KG1 (cell line): ENCODE data around the gene CAST.
"Not testable (repeated sequence)": the region's sequence is repeated elsewhere in the genome, so short reads cannot be mapped to it uniquely, and the experiment has no call there.

Experiments used
- DNase-seq: peaks from one replicate; lab custom pipeline; 2025; lab: John Stamatoyannopoulos, UW

Gene CAST

GRCh38 chr5:96712100-96712746 is 50.0 kb downstream of the CAST start:
- no peak for DNase-seq

- no peak for DNase-seq
Measured at GRCh38 chr5:96714450-96714849, 52.3 kb downstream of the CAST start.

- no peak for DNase-seq
Measured at GRCh38 chr5:96714951-96715451, 52.8 kb downstream of the CAST start.

- no peak for DNase-seq
Measured at GRCh38 chr5:96716007-96716406, 53.8 kb downstream of the CAST start.

- no peak for DNase-seq
Measured at GRCh38 chr5:96716716-96717115, 54.5 kb downstream of the CAST start.

- no peak for DNase-seq
Measured at GRCh38 chr5:96717874-96718273, 55.7 kb downstream of the CAST start.

GRCh38 chr5:96718635-96719077 is 56.5 kb downstream of the CAST start:
- no peak for DNase-seq

GRCh38 chr5:96720408-96720807 is 58.2 kb downstream of the CAST start:
- DNase-seq = no peak

- DNase-seq = no peak
Measured at GRCh38 chr5:96721351-96721977, 59.3 kb downstream of the CAST start.

GRCh38 chr5:96725257-96725656 is 63.1 kb downstream of the CAST start:
- DNase-seq = no peak

GRCh38 chr5:96726802-96727201 is 64.6 kb downstream of the CAST start:
- DNase-seq = no peak

- DNase-seq = no peak
Measured at GRCh38 chr5:96729156-96729555, 67.0 kb downstream of the CAST start.

GRCh38 chr5:96730586-96730985 is 68.4 kb downstream of the CAST start:
- no peak for DNase-seq

GRCh38 chr5:96733771-96734500 is 71.8 kb downstream of the CAST start:
- no peak for DNase-seq

- DNase-seq = no peak
Measured at GRCh38 chr5:96734871-96735325, 72.7 kb downstream of the CAST start.

- DNase-seq = no peak
Measured at GRCh38 chr5:96736937-96737336, 74.8 kb downstream of the CAST start.

- no peak for DNase-seq
Measured at GRCh38 chr5:96741106-96741505, 78.9 kb downstream of the CAST start.

- DNase-seq = no peak
Measured at GRCh38 chr5:96741891-96742309, 79.7 kb downstream of the CAST start.

- DNase-seq = no peak
Measured at GRCh38 chr5:96742538-96742937, 80.4 kb downstream of the CAST start.

- DNase-seq = no peak
Measured at GRCh38 chr5:96743065-96743768, 81.0 kb downstream of the CAST start.

GRCh38 chr5:96743805-96744204 is 81.6 kb downstream of the CAST start:
- DNase-seq = no peak

- not testable (repeated sequence) for DNase-seq
Measured at GRCh38 chr5:96744218-96744617, 82.0 kb downstream of the CAST start.
